CD4-positive, alpha-beta T cell treated with Interferon alpha-2 for 1 hour (primary cell): ENCODE results near the gene RPS6KA2.

Experiments
- DNase-seq, 2 donors: peaks; one replicate each; pipeline ENCODE4 v3.0.0-alpha.2; 2020 to 2022

RPS6KA2 gene

DNA sequence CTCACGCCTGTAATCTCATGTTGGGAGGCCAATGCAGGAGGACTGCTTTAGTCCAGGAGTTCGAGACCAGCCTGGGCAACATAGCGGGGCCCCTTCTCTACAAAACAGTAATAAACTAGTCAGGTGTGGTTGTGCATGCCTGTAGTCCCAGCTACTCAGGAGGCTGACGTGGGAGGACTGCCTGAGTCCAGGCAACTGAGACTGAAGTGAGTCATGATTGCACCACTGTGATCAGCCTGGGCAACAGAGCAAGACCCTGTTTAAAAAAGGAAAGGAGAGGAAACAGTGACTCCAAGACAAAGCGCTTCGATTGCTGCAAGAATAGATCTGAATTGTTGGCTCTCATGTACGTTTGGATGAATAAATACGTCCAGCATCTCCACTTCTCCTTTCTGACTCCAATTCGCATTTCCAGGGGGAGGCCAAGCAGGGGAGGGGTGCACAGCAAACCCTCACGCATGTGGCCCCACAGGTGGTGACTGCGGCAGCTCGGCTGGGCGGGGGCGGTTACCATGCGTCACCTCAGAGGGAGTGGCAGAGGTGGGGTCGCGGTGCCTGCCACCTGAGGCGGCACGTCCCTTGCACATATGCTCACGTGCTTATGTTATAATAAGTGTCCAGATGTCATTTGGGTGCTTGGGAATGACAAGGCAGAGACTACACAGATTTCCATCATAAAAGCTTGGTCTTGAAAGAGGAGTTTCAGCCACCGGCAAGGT is 149.2 kb downstream of the RPS6KA2 start:
- no peak for DNase-seq

- no peak for DNase-seq
Observed at GRCh38 chr6:166476634-166477215, 150.3 kb downstream of the RPS6KA2 start.

- no peak for DNase-seq
Observed at GRCh38 chr6:166476061-166476591, 150.9 kb downstream of the RPS6KA2 start.

- no peak for DNase-seq
Observed at GRCh38 chr6:166474721-166475565, 152.1 kb downstream of the RPS6KA2 start.

GRCh38 chr6:166473886-166474571 is 153.0 kb downstream of the RPS6KA2 start:
- DNase-seq: no peak

- no peak for DNase-seq
Observed at GRCh38 chr6:166472636-166473035, 154.4 kb downstream of the RPS6KA2 start.

DNA sequence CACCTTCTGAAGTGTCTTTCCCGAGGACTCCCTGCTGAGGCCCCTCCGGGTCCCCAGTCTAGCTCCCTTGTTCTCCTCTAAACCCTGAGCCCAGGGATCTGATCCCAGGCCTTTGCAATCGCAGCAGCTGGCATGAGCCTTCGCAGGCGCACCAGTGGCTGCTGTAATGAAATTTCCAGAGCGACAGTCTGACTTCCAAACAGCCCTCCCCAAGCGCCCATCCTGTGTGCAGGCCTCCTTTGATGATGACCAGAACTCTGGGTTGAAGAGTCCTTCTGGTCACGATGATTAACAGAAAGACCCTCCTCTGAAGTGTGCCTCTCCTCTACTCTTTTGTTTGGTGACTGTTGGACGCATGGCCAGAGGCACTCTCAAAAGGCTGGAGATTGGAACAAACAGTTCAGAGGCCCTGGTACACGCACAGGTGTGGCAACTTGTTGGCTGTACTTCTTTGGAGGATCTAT is 155.2 kb downstream of the RPS6KA2 start:
- DNase-seq: no peak

DNA sequence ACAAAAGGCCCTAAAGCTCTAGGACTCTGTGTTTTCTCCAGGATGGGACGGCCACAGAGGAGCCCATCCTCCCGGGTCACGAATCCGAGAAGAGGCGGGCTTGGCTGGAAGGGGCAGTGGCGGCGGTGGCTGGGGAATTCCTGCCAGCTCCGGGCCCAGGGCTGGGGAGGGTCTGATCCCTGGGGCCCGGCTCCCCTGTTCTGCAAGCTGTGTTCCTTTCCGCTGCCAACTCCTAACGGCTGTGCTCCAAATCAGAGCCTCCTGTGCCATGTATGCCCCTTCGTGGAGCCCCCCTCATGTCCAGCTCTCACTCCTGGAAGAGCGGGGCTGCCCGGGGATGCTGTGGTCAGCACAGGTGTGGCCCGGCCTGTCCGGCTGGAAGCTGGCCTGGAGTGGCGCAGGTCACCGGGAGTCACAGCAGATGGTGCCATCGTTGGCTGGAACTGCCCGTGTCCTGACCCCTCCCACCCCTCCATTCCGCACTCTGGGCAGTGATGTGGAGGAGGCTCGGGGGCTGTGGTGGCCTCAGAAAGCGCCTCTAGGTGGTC is 156.1 kb downstream of the RPS6KA2 start:
- DNase-seq: no peak

- no peak for DNase-seq
Observed at GRCh38 chr6:166470029-166470862, 156.8 kb downstream of the RPS6KA2 start.

GRCh38 chr6:166469426-166469961 is 157.6 kb downstream of the RPS6KA2 start:
- no peak for DNase-seq

DNA sequence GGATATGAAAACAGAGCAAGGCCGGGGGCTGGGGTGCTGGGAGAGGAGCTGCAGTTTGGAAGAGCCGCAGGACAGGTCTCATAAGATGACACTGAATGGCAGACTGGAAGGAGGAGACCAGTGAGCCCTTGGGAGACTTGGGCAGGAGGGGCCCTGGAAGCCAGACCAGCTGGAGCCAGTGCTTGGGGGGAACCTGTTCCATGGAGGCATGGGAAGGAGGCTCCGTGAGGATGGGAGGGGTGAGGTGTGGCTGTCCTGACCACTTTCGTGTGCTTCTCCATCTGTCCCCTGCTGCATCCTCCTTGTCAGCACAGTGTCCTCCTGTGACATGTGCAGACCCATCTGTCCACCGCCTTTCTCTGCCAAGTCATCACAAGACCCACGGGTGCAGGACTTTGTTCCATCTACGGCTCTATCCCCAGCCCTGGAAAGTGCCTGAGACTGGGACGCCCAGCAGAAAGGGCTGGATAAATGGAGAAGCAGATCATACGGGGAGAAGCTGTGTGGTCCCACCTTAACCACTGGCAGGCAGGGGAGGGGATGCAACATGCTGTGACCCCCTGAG is 159.5 kb downstream of the RPS6KA2 start:
- no peak for DNase-seq

DNA sequence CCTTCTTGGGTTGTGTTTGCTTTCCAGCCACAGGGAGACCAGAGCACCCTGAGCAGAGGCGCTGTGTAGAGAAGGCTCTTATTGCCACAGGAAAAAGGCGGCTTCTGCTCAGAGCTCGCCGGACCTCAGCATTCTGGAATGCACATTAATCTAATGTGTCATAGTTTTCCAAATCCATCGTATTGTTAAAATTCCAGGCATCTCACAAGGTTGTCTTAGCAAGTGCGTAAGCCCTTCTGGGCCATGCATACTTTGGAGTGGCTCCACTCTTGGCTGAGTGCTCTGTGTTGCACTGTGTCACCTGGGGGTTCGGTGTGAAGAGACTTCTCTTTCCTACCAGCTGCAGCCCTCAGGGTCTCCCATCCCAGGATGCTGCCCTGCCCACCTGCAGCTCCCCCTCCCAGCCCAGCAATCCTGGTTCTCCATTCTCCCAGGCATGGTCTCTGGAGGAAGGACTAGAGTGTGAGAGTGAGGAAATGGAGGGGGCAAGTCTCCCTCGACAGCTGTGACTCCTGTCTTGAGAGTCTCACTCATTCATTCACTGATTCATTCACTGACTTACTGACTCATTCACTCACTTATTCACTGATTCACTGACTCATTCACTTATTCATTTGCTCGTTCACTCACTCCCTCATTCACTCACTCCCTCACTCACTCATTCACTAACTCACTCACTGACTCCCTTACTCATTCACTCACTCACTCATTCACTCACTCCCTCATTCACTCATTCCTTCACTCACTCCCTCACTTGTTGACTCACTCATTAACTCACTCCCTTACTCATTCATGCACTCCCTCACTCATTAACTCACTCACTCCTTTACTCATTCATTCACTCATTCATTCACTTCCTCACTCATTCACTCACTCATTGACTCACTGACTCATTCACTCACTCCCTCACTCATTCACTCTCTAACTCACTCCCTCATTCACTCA is 160.6 kb downstream of the RPS6KA2 start:
- DNase-seq: no peak

DNA sequence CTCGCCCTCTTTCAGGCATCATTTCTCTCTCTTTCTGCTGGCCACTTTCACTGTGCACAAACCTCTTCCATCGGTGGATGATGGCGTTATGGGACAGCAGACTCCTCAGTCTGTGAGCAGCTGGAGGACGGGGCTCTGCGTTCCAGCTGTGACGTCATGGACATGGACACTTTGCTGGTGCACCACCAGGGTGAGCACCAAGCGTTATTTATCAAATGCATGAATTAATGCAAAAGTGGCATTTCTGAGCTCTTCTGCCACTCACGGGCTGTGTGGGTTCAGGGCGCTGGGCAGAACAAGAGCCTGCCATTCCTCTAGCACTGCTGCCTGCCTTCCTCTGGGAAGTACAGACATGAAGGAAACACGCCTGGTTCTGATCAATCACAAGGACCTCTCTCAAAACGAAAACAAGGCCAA is 161.4 kb downstream of the RPS6KA2 start:
- DNase-seq: no peak

- no peak for DNase-seq
Observed at GRCh38 chr6:166465003-166465399, 162.1 kb downstream of the RPS6KA2 start.

DNA sequence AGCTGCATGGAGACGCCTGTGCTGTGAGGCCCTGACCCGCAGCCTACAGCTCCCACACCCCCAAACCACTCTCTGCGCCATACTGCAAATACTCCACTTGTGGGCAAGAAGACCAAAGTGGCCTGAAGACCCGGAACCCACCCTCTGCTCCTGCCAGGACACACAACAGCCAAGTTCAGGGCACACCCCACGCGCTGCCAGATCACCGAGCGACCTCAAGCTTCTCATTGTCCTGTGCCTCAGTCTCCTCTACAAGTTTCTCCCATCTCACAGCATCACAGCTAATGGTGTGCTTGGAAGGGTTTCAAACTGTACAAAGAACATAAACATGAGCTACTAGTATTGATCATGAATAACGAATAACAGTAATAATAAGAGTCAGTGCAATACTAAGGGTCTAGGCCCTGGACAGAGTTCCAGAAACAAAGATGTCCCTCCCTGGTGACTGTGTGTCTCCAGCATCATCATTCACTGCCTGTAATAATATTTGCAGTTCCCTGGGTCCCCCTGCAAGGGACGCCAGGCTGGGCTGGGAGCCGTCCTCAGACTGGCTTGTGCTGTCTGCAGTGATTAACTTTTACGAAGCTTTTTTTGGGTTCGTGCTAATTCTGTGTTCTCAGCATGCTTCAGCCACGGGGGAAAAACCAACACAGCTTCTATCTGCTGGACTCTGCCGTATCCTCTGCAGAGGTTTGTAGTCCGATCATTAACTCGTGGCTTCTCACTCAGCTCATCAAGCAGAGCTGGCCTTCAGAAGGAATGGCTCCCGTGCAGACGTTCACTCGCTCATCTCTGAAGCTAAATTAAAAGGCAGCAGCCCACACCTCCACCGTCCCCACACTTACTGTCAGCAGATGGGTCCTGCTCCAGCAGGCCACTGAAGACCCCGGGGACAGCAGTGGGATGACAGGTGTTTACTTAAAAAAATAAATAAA is 162.7 kb downstream of the RPS6KA2 start:
- no peak for DNase-seq

- no peak for DNase-seq
Observed at GRCh38 chr6:166463359-166464067, 163.5 kb downstream of the RPS6KA2 start.

DNA sequence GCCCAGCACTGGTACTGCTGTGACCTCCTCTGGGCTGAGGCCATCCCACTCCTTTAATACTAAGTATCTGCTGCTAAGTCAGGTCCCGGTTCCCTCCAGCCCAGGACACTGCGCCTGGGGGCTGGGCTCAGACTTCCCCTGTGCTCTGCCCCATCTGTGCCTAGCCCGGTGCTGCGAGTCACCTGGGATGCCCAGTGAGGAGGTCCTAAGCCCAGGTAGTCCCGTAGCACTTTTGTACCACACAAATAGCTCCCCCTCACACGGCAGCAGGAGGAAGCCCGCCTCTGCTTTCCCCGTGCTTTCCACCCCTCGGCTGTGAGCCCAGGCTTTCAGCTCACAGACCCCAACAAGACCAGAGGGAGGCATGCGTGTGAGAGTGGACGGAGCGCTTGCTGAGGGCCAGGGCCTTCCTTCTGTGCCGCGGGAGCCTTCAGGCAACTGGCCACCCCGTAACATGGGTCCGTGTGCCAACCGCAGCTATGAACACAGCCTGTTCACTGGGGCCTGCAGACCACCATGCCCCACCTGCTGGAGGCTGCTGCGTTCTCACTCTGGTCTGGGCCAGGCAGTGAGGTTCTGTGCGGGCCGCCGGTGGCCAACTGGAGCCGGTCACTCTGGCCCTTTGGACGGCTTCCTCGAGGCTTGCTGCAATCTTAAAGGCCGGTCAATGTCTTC is 164.5 kb downstream of the RPS6KA2 start:
- no peak for DNase-seq
